Stomach (tissue), 9 donors: Measurements from ENCODE around the gene ADAM12. TPM values are rescaled to one million over a fixed set of nuclear protein-coding genes. Genes with fewer than 3 reads are reported as not detected.

Experiments
- DNase-seq, 2 donors: peaks; one replicate each; pipeline versions ENCODE4 v3.0.0 to v3.0.0-alpha.2; 2013 to 2019
- H3K27ac ChIP-seq, 5 donors: fragments of 200-600 bp in 4 of 5; sonication (generic) in 4 of 5; one replicate each; pipeline ENCODE4 v1.5.1; 2013 to 2019; ENCODE audit warnings: mild to moderate bottlenecking in 1 of 5, moderate library complexity in 1 of 5
- H3K27me3 ChIP-seq, 3 donors: fragments of 200-600 bp; sonication (generic); one replicate each; pipeline ENCODE4 v1.5.1; 2017 to 2019; ENCODE audit warnings: mixed run types in 1 of 3
- H3K36me3 ChIP-seq, 4 donors: fragments of 200-600 bp; sonication (generic); 1 replicate in 3 of 4; 2 replicates in 1 of 4; pipeline ENCODE4 v1.5.1; 2016 to 2019
- H3K4me1 ChIP-seq, 4 donors: fragments of 200-600 bp; sonication (generic); one replicate each; pipeline ENCODE4 v1.5.1; 2016 to 2019
- H3K4me3 ChIP-seq, 4 donors: fragments of 200-600 bp; sonication (generic) in 3 of 4; one replicate each; pipeline ENCODE4 v1.5.1; 2016 to 2019; ENCODE audit warnings: mild to moderate bottlenecking in 1 of 4
- H3K9me3 ChIP-seq, 4 donors: fragments of 200-600 bp; sonication (generic); one replicate each; pipeline ENCODE4 v1.5.1; 2016 to 2019
- EP300 ChIP-seq: sonication (generic); formaldehyde crosslinking; IDR thresholded peaks from one replicate; pipeline ENCODE4 v1.6.1; 2017; ENCODE audit warnings: antibody characterized with exemption
- POLR2A ChIP-seq, 4 donors: fragments of 450-650 bp; IDR thresholded peaks; one replicate each; pipeline ENCODE4 v1.6.1; 2016; ENCODE audit warnings: antibody characterized with exemption in 4 of 4, control low read depth in 2 of 4, mild to moderate bottlenecking in 1 of 4, moderate library complexity in 1 of 4
- POLR2AphosphoS5 ChIP-seq, 3 donors: sonication (generic); formaldehyde crosslinking; IDR thresholded peaks; one replicate each; pipeline ENCODE4 v1.6.1; 2016; ENCODE audit warnings: antibody characterized with exemption in 3 of 3
- WGBS, 5 donors: extraction: QIAGEN DNeasy Blood & Tissue Kit in 3 of 5; methylation state at CpG; one replicate each; pipeline versions ENCODE4 v1.1.5 to v1.1.7; 2013 to 2018; 5-methylcytosine and 5-hydroxymethylcytosine counted together
- intact Hi-C: fragments of 100-400 bp; cut with DNase I; formaldehyde crosslinking; loops from one replicate; pipeline ENCODE4 v1.15.1; 2023; ENCODE audit warnings: low total_unique reads
- polyA plus RNA-seq, 3 donors: library from polyadenylated mRNA; stranded (reverse); fragments of 200-250 nt; gene quantifications; one replicate each; pipeline ENCODE4 v1.2.3, GENCODE V29; 2013
- total RNA-seq, 5 donors: library from RNA; depleted of rRNA; stranded (reverse); fragments of >200 nt; gene quantifications; one replicate each; pipeline versions ENCODE4 v1.1.0 to v1.2.3, GENCODE V29; 2014 to 2016
- TF ChIP-seq, protein P1 (sequence below), 7 experiments: fragments of 450-650 bp in 4 of 7; fragments of 200-600 bp in 3 of 7; sonication (generic) in 3 of 7; IDR thresholded peaks; one replicate each; pipeline ENCODE4 v1.5.1; 2016 to 2019; ENCODE audit warnings: antibody characterized with exemption in 7 of 7, control low read depth in 2 of 7, mild to moderate bottlenecking in 1 of 7
- donor health status: healthy with polysubstance abuse.
- donor health status: Bipolar disorder and iron deficiency.
- donor health status: healthy.

ADAM12 gene
- total and polyA plus RNA-seq, 8 donors: 0.03 to 6.4 (median 0.50) TPM; not detected in 3

DNA sequence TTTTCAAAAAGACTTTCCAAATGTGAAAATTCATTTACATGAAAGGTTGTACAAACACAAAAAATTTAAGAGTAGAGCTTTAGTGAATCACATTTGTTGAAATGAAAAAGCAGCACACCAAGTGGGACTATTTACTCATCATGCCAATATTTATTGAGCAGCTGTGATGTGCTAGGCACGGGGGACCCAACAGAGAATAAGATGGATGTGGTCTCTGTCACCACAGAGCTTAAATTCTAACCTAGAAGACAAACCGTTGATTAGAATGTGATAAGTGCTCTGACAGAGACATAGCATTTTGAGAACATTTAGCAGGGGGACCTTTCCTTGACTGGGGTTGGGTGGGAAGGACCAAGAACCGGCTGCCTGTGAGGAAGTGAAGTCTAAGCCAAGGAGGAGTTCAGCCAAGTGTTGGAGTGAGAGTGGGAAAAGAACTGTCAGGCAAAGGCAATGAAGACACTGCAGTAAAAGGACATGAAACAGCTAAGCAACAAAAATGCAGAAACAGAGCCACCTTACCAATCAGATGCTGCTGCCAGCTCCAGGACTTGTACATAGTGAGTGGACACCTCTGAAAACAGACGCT, 19.1 kb downstream of the ADAM12 start:
- H3K36me3 ChIP-seq: no peaks in the 10 kb centered on the region
- H3K9me3 ChIP-seq: peaks cover 0 to 4% (median 0%) of the 10 kb centered on the region in 4 donors
- no peak overlapping the region for H3K27ac ChIP-seq
- intact Hi-C loops: no loop called here
- H3K4me1 ChIP-seq: no peaks in the 10 kb centered on the region
- 19 to 38% (median 23%) methylated on average over 3 to 4 of the region's 4 CpGs for WGBS, 5 donors
- DNase-seq: peak in 1 of 2 donors; percentile 77
- H3K4me3 ChIP-seq: no peak overlapping the region
- H3K27me3 ChIP-seq: no peaks in the 10 kb centered on the region
- TF ChIP-seq POLR2A (IDR thresholded peaks at IDR 0.05) (no peak), POLR2AphosphoS5 (IDR thresholded peaks at IDR 0.05) (no peak), EP300 (no peak)
- TF ChIP-seq, protein P1, sequence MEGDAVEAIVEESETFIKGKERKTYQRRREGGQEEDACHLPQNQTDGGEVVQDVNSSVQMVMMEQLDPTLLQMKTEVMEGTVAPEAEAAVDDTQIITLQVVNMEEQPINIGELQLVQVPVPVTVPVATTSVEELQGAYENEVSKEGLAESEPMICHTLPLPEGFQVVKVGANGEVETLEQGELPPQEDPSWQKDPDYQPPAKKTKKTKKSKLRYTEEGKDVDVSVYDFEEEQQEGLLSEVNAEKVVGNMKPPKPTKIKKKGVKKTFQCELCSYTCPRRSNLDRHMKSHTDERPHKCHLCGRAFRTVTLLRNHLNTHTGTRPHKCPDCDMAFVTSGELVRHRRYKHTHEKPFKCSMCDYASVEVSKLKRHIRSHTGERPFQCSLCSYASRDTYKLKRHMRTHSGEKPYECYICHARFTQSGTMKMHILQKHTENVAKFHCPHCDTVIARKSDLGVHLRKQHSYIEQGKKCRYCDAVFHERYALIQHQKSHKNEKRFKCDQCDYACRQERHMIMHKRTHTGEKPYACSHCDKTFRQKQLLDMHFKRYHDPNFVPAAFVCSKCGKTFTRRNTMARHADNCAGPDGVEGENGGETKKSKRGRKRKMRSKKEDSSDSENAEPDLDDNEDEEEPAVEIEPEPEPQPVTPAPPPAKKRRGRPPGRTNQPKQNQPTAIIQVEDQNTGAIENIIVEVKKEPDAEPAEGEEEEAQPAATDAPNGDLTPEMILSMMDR (IDR thresholded peaks at IDR 0.05): no peak

DNA sequence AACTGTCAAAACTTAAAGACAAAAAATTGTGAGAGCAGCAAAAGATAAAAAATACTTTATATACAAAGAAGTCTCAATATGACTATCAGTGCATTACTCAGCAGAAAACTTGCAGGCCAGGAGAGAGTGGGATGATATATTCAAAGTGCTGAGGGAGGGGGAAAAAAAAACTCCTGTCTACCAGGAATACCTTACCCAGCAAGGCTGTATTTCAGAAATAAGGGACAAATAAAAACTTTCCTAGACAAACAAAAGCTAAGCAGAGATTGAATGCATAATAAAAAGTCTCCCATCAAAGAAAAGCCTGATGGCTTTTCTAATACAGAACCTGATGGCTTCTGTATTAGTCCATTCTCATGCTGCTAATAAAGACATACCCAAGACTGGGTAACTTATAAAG, 31.1 kb downstream of the ADAM12 start:
- no peak for TF ChIP-seq EP300
- TF ChIP-seq, protein P1 (IDR thresholded peaks at IDR 0.05): no peak
- no peak for TF ChIP-seq POLR2AphosphoS5 (IDR thresholded peaks at IDR 0.05)
- TF ChIP-seq POLR2A (IDR thresholded peaks at IDR 0.05): no peak
- Histone ChIP-seq H3K27me3 (no peaks in the 10 kb centered on the region), H3K4me1 (no peaks in the 10 kb centered on the region), H3K27ac (no peak overlapping the region), H3K36me3 (no peaks in the 10 kb centered on the region), H3K9me3 (peaks cover 15 to 54% (median 45%) of the 10 kb centered on the region in 4 donors), H3K4me3 (no peak overlapping the region)
- DNase-seq: no peak
- intact Hi-C loops: no loop called here

DNA sequence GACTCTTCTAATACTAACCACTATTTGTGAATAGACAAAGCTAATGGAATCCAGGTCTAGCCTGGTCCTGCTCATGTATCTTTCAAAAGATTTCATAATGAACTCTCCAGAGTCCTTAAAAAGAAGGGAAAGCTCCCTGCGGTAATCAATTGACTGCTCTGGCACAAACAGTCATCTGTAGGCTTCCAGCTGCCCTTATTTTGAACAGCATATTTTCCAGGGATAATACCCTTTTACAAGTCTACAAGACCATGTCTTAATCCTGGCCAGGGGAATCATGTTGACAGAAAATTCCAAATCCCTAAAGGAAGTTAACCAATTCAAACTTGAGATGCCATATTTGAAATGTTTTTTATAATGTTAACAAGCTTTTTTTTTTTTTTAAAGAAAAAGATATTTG, 34.6 kb downstream of the ADAM12 start:
- DNase-seq: no peak
- no peak for TF ChIP-seq POLR2A (IDR thresholded peaks at IDR 0.05)
- TF ChIP-seq EP300: no peak
- TF ChIP-seq, protein P1 (IDR thresholded peaks at IDR 0.05): no peak
- TF ChIP-seq POLR2AphosphoS5 (IDR thresholded peaks at IDR 0.05): no peak
- H3K9me3 ChIP-seq: peaks cover 15 to 31% (median 23%) of the 10 kb centered on the region in 4 donors
- no peaks in the 10 kb centered on the region for H3K36me3 ChIP-seq
- peaks cover 0 to 9% (median 0%) of the 10 kb centered on the region in 3 donors for H3K27me3 ChIP-seq
- no peak overlapping the region for H3K4me3 ChIP-seq
- 61 to 92% (median 85%) methylated on average over 1 of the region's 1 CpG for WGBS, 5 donors
- no peak overlapping the region for H3K27ac ChIP-seq
- no peaks in the 10 kb centered on the region for H3K4me1 ChIP-seq
- intact Hi-C loops: no loop called here

DNA sequence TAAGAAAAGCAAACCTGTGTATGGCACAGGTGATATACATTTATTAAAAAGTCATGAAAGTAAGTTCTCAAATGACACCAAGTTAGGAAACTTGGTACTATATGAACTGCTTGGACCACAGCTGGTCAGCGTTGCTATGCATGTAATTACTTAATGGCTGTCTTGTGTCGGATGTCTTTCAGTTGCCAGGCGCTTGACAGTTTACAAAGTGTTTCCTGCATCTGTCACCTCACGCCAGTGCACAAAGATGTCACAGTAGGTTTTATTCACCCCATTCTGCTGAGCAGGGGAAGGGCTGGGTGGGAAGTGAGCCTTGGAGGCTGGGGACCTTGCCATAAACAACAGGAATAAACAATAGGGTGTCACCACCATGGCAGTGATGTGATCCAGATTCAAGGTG, 35.8 kb downstream of the ADAM12 start:
- no peak overlapping the region for H3K27ac ChIP-seq
- H3K4me3 ChIP-seq: no peak overlapping the region
- peaks cover 10 to 23% (median 17%) of the 10 kb centered on the region in 4 donors for H3K9me3 ChIP-seq
- H3K27me3 ChIP-seq: peaks cover 0 to 13% (median 0%) of the 10 kb centered on the region in 3 donors
- intact Hi-C loops: no loop called here
- DNase-seq: peak in 1 of 2 donors; percentile 18
- 73 to 80% (median 76%) methylated on average over 4 of the region's 4 CpGs for WGBS, 5 donors
- no peaks in the 10 kb centered on the region for H3K36me3 ChIP-seq
- TF ChIP-seq POLR2AphosphoS5 (IDR thresholded peaks at IDR 0.05): no peak
- TF ChIP-seq EP300: no peak
- TF ChIP-seq POLR2A (IDR thresholded peaks at IDR 0.05): no peak
- TF ChIP-seq, protein P1 (IDR thresholded peaks at IDR 0.05): no peak
- no peaks in the 10 kb centered on the region for H3K4me1 ChIP-seq
